Measurements from ENCODE around the gene ALLC. TPM values are rescaled to one million over a fixed set of nuclear protein-coding genes. Genes with fewer than 3 reads are reported as not detected.
A peak's percentile ranks its signal among the peaks of the same experiment; 100 is the strongest.

ALLC gene
- total RNA-seq, 1 donor from 2014 or later: not detected

- DNase-seq (ENCODE audit: low spot score in 2 of 2, unreplicated experiment in 2 of 2): no peak
- no peak overlapping the region for H3K27ac Mint-ChIP-seq
- peaks cover 36% of the 10 kb centered on the region for H3K27me3 Mint-ChIP-seq (ENCODE audit: low read depth)
- H3K4me3 Mint-ChIP-seq: no peak overlapping the region
- TF ChIP-seq CTCF (IDR thresholded peaks at IDR 0.05; ENCODE audit: unreplicated experiment): no peak
- no peaks in the 10 kb centered on the region for H3K36me3 Mint-ChIP-seq
- no peaks in the 10 kb centered on the region for H3K4me1 Mint-ChIP-seq
- peaks cover 21% of the 10 kb centered on the region for H3K9me3 Mint-ChIP-seq
Measured at GRCh38 chr2:3718679-3719078, 60.7 kb downstream of the ALLC start.

- H3K36me3 Mint-ChIP-seq: no peaks in the 10 kb centered on the region
Measured at GRCh38 chr2:3725002-3725401, 67.0 kb downstream of the ALLC start.

GRCh38 chr2:3725458-3726250 lies 67.7 kb downstream of the ALLC start:
- TF ChIP-seq CTCF (IDR thresholded peaks at IDR 0.05; ENCODE audit: unreplicated experiment): no peak
- DNase-seq (ENCODE audit: low spot score in 2 of 2, unreplicated experiment in 2 of 2): no peak
- peaks cover 9% of the 10 kb centered on the region for H3K4me1 Mint-ChIP-seq
- H3K4me3 Mint-ChIP-seq: no peak overlapping the region
- no peaks in the 10 kb centered on the region for H3K36me3 Mint-ChIP-seq
- H3K9me3 Mint-ChIP-seq: peaks cover 12% of the 10 kb centered on the region
- peaks cover 76% of the 10 kb centered on the region for H3K27me3 Mint-ChIP-seq (ENCODE audit: low read depth)
- no peak overlapping the region for H3K27ac Mint-ChIP-seq

More at GRCh38 chr2:3725002-3725401, 67.0 kb downstream of the ALLC start:
- peaks cover 82% of the 10 kb centered on the region for H3K27me3 Mint-ChIP-seq (ENCODE audit: low read depth)
- H3K27ac Mint-ChIP-seq: no peak overlapping the region
- DNase-seq (ENCODE audit: low spot score in 2 of 2, unreplicated experiment in 2 of 2): no peak
- no peak overlapping the region for H3K4me3 Mint-ChIP-seq
- no peak for TF ChIP-seq CTCF (IDR thresholded peaks at IDR 0.05; ENCODE audit: unreplicated experiment)
- peaks cover 18% of the 10 kb centered on the region for H3K9me3 Mint-ChIP-seq
- peaks cover 9% of the 10 kb centered on the region for H3K4me1 Mint-ChIP-seq

- Mint-ChIP-seq H3K4me3 (no peak overlapping the region), H3K36me3 (no peaks in the 10 kb centered on the region), H3K4me1 (peaks cover 9% of the 10 kb centered on the region)
Measured at GRCh38 chr2:3726511-3726910, 68.5 kb downstream of the ALLC start.

GRCh38 chr2:3727397-3728045 lies 69.5 kb downstream of the ALLC start:
- H3K27ac Mint-ChIP-seq: no peak overlapping the region
- no peaks in the 10 kb centered on the region for H3K9me3 Mint-ChIP-seq
- no peaks in the 10 kb centered on the region for H3K36me3 Mint-ChIP-seq
- DNase-seq (ENCODE audit: low spot score in 2 of 2, unreplicated experiment in 2 of 2): no peak
- H3K4me3 Mint-ChIP-seq: peak overlapping the region; percentile 60
- peaks cover 9% of the 10 kb centered on the region for H3K4me1 Mint-ChIP-seq
- peaks cover 73% of the 10 kb centered on the region for H3K27me3 Mint-ChIP-seq (ENCODE audit: low read depth)
- no peak for TF ChIP-seq CTCF (IDR thresholded peaks at IDR 0.05; ENCODE audit: unreplicated experiment)

More at GRCh38 chr2:3726511-3726910, 68.5 kb downstream of the ALLC start:
- DNase-seq (ENCODE audit: low spot score in 2 of 2, unreplicated experiment in 2 of 2): no peak
- peaks cover 4% of the 10 kb centered on the region for H3K9me3 Mint-ChIP-seq
- TF ChIP-seq CTCF (IDR thresholded peaks at IDR 0.05; ENCODE audit: unreplicated experiment): no peak
- no peak overlapping the region for H3K27ac Mint-ChIP-seq
- peaks cover 73% of the 10 kb centered on the region for H3K27me3 Mint-ChIP-seq (ENCODE audit: low read depth)
